Panc1 (cell line): ENCODE measurements around the gene APOC3. TPM values are rescaled to one million over a fixed set of nuclear protein-coding genes. Genes with fewer than 3 reads are reported as not detected.
A peak's percentile ranks its signal among the peaks of the same experiment; 100 is the strongest.

Experiments
- ATAC-seq: fragments of 200-7000 bp; cut with Tn5 transposase; 2 replicates; pipeline ENCODE4 v1.9.1; 2020; ENCODE audit warnings: mild to moderate bottlenecking, moderate library complexity
- BruUV-seq: library from RNA; stranded (reverse); fragments of 400-500 nt; replicated peaks from 2 replicates; lab custom pipeline; 2021; lab: Mats Ljungman, UMichigan
- CTCF ChIA-PET: fragments of 300-600 bp; sonication (Branson Sonifier 250); formaldehyde crosslinking; loops from one replicate; lab custom pipeline; 2022; ENCODE audit warnings: antibody characterized with exemption; lab: Charles Lee
- POLR2A ChIA-PET: fragments of 300-600 bp; sonication (Branson Sonifier 250); formaldehyde crosslinking; loops from one replicate; lab custom pipeline; 2022; ENCODE audit warnings: antibody characterized with exemption; lab: Charles Lee
- DNase-seq: peaks from one replicate; pipeline ENCODE4 v3.0.0-alpha.2; 2010; ENCODE audit warnings: low read depth, low spot score
- H3K27ac ChIP-seq: 2 replicates; pipeline ENCODE4 v1.5.1; 2011; ENCODE audit warnings: mild to moderate bottlenecking, low read length, inconsistent platforms
- H3K27me3 ChIP-seq: fragments of 200-500 bp; sonication (Bioruptor generic); 2 replicates; pipeline ENCODE4 v1.6.0; 2014; ENCODE audit warnings: low read length, inconsistent platforms; ENCODE audit not compliant: control insufficient read depth, insufficient read depth
- H3K36me3 ChIP-seq: fragments of 200-500 bp; sonication (Bioruptor generic); 2 replicates; pipeline ENCODE4 v1.5.1; 2014; ENCODE audit warnings: inconsistent platforms, mild to moderate bottlenecking, low read length, moderate library complexity; ENCODE audit not compliant: control insufficient read depth, insufficient read depth
- H3K4me1 ChIP-seq: 2 replicates; pipeline ENCODE4 v1.5.1; 2011; ENCODE audit warnings: inconsistent platforms, mild to moderate bottlenecking, low read length, moderate library complexity; ENCODE audit not compliant: control insufficient read depth, insufficient read depth
- H3K4me3 ChIP-seq, 2 experiments: 2 replicates each; pipeline ENCODE4 v1.5.1; 2011 to 2012; ENCODE audit warnings: low read depth in 2 of 2, low read length in 2 of 2, mild to moderate bottlenecking in 2 of 2, inconsistent platforms in 1 of 2, moderate library complexity in 1 of 2
- H3K9me3 ChIP-seq: fragments of 200-500 bp; sonication (Bioruptor generic); 2 replicates; pipeline ENCODE4 v1.5.1; 2014; ENCODE audit warnings: low read depth, mild to moderate bottlenecking, inconsistent platforms, low read length, moderate library complexity; ENCODE audit not compliant: control insufficient read depth, insufficient read depth
- POLR2AphosphoS5 ChIP-seq: IDR thresholded peaks from 2 replicates; pipeline ENCODE4 v1.6.1; 2012; ENCODE audit warnings: mild to moderate bottlenecking, low read depth, low read length, moderate library complexity
- SIN3A ChIP-seq: IDR thresholded peaks from 2 replicates; pipeline ENCODE4 v1.6.1; 2012; ENCODE audit warnings: low read depth, mild to moderate bottlenecking, low read length, moderate library complexity, borderline replicate concordance; ENCODE audit not compliant: insufficient read depth
- TCF7L2 ChIP-seq: IDR thresholded peaks from 2 replicates; pipeline ENCODE4 v1.6.1; 2011; ENCODE audit warnings: mild to moderate bottlenecking, low read depth, low read length, inconsistent platforms
- in situ Hi-C: cut with HindIII; loops from 2 replicates; pipeline ENCODE4 v1.10.0; 2016; ENCODE audit warnings: low sequenced_read_pairs, low pct_unique_long_range_greater_than_20kb
- intact Hi-C: fragments of 100-400 bp; cut with micrococcal nuclease; formaldehyde crosslinking; loops from one replicate; pipeline ENCODE4 v1.10.0; 2022; ENCODE audit not compliant: unreplicated experiment
- total RNA-seq: library from RNA; stranded (reverse); gene quantifications from one replicate; pipeline ENCODE4 v1.2.1, GENCODE V29; 2021; ENCODE audit not compliant: unreplicated experiment
- TF ChIP-seq, protein P1 (sequence below): fragments of 450-650 bp; IDR thresholded peaks from 2 replicates; pipeline ENCODE4 v1.5.1; 2017; ENCODE audit warnings: mild to moderate bottlenecking
- TF ChIP-seq, protein P2 (sequence below), 2 experiments: IDR thresholded peaks; 2 replicates each; pipeline ENCODE4 v1.6.1; 2011 to 2012; ENCODE audit warnings: low read depth in 2 of 2, control low read depth in 1 of 2, low read length in 1 of 2, mild to moderate bottlenecking in 1 of 2, moderate library complexity in 1 of 2; ENCODE audit not compliant: insufficient read depth in 1 of 2

APOC3 gene
- total RNA-seq, 1 experiment from 2014 or later = 1.2 TPM

DNA sequence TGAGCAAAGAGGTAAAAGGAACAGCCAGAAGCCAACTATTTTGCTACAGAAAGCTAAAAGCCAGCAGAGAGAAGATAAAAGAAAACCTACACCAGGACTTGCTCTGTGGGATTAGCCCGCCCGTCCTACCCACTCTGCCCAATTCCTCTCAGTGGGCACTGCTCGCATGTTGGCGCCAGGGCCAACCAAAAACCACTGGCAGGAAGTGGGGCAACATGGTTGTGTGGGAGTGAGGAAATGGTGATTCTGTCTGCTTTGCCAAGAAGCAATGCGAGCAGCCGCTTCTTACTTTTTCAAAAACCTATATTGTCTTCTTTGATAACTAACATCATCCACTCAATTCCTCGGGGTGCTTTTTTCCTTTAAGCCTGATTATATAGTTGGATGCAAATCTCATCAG, 21.9 kb downstream of the APOC3 start:
- H3K9me3 ChIP-seq = no peaks in the 10 kb centered on the region
- TF ChIP-seq, protein P1, sequence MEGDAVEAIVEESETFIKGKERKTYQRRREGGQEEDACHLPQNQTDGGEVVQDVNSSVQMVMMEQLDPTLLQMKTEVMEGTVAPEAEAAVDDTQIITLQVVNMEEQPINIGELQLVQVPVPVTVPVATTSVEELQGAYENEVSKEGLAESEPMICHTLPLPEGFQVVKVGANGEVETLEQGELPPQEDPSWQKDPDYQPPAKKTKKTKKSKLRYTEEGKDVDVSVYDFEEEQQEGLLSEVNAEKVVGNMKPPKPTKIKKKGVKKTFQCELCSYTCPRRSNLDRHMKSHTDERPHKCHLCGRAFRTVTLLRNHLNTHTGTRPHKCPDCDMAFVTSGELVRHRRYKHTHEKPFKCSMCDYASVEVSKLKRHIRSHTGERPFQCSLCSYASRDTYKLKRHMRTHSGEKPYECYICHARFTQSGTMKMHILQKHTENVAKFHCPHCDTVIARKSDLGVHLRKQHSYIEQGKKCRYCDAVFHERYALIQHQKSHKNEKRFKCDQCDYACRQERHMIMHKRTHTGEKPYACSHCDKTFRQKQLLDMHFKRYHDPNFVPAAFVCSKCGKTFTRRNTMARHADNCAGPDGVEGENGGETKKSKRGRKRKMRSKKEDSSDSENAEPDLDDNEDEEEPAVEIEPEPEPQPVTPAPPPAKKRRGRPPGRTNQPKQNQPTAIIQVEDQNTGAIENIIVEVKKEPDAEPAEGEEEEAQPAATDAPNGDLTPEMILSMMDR = no peak
- TF ChIP-seq SIN3A = no peak
- no peak for TF ChIP-seq POLR2AphosphoS5
- no peak for TF ChIP-seq TCF7L2
- H3K36me3 ChIP-seq = no peaks in the 10 kb centered on the region; the same call in 1 of the 2 replicates
- no peak overlapping the region for H3K27ac ChIP-seq
- no peak for DNase-seq
- in situ Hi-C loops (no loop called here), intact Hi-C loops (no loop called here)
- no TSS peak for BruUV-seq
- H3K4me3 ChIP-seq = no peak overlapping the region
- CTCF ChIA-PET = interaction anchor here (0.6 kb wide), 1 partner anchor 18 kb away, joined by 3 read pairs; no protein-coding TSS in a partner anchor
- POLR2A ChIA-PET = no interaction called here
- ATAC-seq = no peak
- H3K27me3 ChIP-seq = no peaks in the 10 kb centered on the region
- peaks cover 8% of the 10 kb centered on the region; the same call in 1 of the 2 replicates for H3K4me1 ChIP-seq

DNA sequence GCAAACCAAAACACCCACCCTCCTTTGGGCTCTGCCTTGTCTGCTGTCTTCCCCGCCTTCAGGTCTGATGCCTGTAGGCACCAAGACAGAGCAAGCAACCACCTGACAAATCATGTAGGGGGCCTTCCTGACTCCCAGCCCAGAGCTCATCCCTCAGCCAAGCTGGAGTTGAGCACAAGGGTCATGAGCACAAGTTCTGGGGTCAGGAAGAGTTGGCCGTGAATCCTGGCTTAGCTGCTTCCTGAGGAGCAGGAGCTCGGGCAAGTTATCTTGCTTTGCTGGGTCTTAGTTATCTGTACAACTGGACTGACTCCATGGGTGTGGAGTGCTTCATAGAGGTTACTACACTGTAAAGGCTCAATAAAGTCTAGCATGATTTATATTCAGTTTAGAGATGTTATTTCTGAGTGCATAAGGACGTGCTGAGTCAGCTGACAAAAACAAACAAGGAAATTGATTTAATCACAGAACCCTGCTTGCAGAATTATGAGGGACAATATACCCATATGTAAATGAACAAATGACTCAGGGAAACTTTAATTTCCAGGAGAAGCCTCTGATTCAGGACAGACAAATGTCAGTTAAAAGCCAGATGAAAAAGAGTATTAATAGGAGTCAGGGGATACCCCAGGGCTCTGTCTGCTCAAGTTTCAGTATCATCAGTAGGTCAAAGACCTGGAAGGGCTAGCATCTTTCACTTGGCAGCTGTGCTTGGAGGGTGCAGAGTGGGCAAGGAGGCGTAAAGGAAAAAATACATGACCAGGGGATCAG, 22.7 kb downstream of the APOC3 start:
- Histone ChIP-seq H3K27me3 (no peaks in the 10 kb centered on the region), H3K4me1 (peaks cover 8% of the 10 kb centered on the region; the same call in 1 of the 2 replicates), H3K4me3 (no peak overlapping the region), H3K36me3 (peaks cover 3% of the 10 kb centered on the region; the same call in 1 of the 2 replicates), H3K27ac (no peak overlapping the region), H3K9me3 (no peaks in the 10 kb centered on the region)
- ChIA-PET POLR2A (no interaction called here), CTCF (no interaction called here)
- TF ChIP-seq SIN3A (no peak), POLR2AphosphoS5 (no peak), TCF7L2 (no peak)
- TF ChIP-seq, protein P1 = no peak
- TF ChIP-seq, protein P2, sequence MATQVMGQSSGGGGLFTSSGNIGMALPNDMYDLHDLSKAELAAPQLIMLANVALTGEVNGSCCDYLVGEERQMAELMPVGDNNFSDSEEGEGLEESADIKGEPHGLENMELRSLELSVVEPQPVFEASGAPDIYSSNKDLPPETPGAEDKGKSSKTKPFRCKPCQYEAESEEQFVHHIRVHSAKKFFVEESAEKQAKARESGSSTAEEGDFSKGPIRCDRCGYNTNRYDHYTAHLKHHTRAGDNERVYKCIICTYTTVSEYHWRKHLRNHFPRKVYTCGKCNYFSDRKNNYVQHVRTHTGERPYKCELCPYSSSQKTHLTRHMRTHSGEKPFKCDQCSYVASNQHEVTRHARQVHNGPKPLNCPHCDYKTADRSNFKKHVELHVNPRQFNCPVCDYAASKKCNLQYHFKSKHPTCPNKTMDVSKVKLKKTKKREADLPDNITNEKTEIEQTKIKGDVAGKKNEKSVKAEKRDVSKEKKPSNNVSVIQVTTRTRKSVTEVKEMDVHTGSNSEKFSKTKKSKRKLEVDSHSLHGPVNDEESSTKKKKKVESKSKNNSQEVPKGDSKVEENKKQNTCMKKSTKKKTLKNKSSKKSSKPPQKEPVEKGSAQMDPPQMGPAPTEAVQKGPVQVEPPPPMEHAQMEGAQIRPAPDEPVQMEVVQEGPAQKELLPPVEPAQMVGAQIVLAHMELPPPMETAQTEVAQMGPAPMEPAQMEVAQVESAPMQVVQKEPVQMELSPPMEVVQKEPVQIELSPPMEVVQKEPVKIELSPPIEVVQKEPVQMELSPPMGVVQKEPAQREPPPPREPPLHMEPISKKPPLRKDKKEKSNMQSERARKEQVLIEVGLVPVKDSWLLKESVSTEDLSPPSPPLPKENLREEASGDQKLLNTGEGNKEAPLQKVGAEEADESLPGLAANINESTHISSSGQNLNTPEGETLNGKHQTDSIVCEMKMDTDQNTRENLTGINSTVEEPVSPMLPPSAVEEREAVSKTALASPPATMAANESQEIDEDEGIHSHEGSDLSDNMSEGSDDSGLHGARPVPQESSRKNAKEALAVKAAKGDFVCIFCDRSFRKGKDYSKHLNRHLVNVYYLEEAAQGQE (IDR thresholded peaks at IDR 0.05; ENCODE audit: insufficient read depth in 1 of 2, low read depth in 2 of 2, low read length in 1 of 2) = no peak
- BruUV-seq = no TSS peak
- DNase-seq (no peak), ATAC-seq (0 out of 2 replicates have a peak, but pooled peaks have one; percentile 32)
- in situ Hi-C loops (no loop called here), intact Hi-C loops (no loop called here)
